Astrocyte of the cerebellum (primary cell): ENCODE results near the gene PTPRM.

ENCODE experiments used
- DNase-seq: peaks from one replicate; pipeline ENCODE4 v3.0.0-alpha.2; 2011; ENCODE audit warnings: low read depth
- H3K4me3 ChIP-seq: 2 replicates; pipeline ENCODE4 v1.5.1; 2011; ENCODE audit warnings: mild to moderate bottlenecking, low read depth, low read length, moderate library complexity
- in situ Hi-C: cut with HindIII; loops from 2 replicates; pipeline ENCODE4 v1.10.0; 2017; ENCODE audit warnings: low sequenced_read_pairs
- TF ChIP-seq, protein P1 (sequence below): IDR thresholded peaks from 2 replicates; pipeline ENCODE4 v1.5.1; 2012; ENCODE audit warnings: low read length, low read depth, moderate library complexity, mild to moderate bottlenecking; ENCODE audit errors: missing control alignments

PTPRM gene

DNA sequence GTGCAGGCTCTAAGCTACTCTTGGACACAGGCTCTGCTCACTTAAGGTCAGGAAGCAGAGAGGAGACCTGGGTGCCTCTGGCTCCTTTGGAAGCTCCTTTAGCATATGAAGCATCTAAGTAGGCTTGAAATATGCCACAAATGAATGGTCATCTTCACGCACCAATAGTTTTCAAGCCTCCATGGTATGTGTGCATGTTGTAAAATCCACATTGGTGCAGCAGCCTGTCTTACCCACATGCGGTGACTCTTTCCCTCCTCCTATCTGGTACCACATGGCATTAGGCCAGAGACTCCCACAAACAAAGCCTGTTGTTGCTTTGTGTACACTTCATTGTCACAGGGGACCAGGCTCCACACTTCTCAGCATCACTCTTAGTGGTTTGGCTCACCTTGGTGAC, 599.9 kb downstream of the PTPRM start:
- in situ Hi-C loops, result no loop called here
- H3K4me3 ChIP-seq, result no peak overlapping the region
- peak; percentile 13 for DNase-seq
- TF ChIP-seq, protein P1, sequence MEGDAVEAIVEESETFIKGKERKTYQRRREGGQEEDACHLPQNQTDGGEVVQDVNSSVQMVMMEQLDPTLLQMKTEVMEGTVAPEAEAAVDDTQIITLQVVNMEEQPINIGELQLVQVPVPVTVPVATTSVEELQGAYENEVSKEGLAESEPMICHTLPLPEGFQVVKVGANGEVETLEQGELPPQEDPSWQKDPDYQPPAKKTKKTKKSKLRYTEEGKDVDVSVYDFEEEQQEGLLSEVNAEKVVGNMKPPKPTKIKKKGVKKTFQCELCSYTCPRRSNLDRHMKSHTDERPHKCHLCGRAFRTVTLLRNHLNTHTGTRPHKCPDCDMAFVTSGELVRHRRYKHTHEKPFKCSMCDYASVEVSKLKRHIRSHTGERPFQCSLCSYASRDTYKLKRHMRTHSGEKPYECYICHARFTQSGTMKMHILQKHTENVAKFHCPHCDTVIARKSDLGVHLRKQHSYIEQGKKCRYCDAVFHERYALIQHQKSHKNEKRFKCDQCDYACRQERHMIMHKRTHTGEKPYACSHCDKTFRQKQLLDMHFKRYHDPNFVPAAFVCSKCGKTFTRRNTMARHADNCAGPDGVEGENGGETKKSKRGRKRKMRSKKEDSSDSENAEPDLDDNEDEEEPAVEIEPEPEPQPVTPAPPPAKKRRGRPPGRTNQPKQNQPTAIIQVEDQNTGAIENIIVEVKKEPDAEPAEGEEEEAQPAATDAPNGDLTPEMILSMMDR, result no peak

DNA sequence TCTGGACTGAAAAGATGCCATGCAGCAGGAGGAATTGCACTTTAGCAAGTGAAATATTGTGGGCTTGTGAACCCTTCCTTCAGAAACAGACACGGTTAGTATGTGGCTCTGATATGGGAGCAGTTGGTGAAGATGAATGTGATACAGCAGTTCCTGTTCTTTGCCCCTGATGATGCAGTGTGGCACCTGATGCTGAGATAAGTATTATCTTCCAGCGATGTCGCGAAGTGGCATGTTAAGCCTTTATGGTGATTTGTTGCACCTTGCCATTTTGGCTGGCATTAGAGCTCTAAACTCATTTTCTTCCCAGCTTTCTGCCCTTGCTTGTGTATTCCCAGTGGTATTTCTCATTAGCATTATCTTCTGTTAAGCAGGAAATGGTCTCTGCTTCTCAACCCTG, 600.6 kb downstream of the PTPRM start:
- no peak for DNase-seq
- no peak overlapping the region for H3K4me3 ChIP-seq
- TF ChIP-seq, protein P1, result no peak
- in situ Hi-C loops, result no loop called here

DNA sequence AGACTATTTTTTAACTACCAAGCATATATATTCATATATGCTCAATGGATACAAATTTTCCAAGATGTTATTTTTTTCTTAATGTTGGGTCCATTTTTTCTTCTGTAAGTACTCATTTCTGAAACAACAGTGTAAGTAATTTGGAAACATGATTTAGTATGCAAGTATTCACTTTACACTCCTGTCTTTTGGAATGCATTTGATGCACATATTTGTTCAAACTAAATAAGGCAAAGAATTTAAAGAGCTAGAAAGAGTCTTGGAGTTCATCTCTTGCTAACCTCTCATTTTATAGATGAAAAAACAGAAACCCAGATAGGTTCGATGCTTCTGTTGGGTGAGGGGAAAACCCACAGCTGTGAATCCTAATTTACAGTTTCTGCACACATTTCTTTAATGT, 602.6 kb downstream of the PTPRM start:
- TF ChIP-seq, protein P1, result no peak
- H3K4me3 ChIP-seq, result no peak overlapping the region
- in situ Hi-C loops, result no loop called here
- no peak for DNase-seq

DNA sequence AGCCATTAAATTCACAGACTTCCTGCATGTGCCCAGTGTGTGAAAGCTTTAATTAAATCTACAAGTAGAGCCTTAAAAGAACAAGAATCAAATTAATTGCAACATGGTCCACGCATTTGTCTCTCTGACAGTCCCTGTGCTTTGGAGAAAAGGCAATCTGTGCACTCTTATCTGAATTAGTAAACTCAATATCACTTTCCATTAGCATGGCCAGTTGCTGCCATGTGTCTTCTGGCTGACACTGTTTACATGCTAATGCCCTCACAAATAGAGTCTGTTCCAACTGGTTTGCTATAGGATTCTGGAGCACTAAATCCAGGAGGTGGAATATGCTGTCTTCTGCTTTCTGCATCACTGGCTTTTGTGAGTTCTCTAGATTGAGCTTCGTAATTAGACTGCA, 607.7 kb downstream of the PTPRM start:
- DNase-seq, result no peak
- TF ChIP-seq, protein P1, result no peak
- in situ Hi-C loops, result no loop called here
- H3K4me3 ChIP-seq, result no peak overlapping the region

DNA sequence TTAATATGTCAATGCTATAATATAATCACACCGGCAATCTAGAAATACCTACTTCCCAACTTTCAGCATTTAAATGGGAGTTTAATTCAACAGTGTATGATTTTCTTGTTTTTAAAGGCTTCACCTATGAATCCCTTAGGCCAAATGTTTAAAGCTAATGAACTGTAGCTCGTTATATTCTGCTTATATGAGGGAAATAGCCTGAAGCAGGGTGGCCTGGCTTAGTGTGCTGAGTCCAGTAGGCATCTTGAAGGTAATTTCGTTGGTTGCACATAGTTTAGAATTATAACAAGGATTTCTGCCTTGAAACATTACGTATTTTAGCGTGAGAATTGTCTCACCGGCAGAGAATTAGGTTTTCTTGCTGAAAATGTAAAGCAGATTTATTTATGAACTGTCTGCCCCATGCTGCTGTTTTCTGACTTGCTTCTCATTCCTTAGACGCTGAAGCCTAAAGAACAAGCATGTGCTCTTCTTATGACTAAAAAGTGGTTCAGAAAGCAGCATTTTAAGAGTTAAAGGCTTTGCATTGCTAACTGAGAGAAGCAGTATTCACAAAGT, 608.5 kb downstream of the PTPRM start:
- TF ChIP-seq, protein P1, result no peak
- in situ Hi-C loops, result no loop called here
- no peak for DNase-seq
- H3K4me3 ChIP-seq, result no peak overlapping the region

DNA sequence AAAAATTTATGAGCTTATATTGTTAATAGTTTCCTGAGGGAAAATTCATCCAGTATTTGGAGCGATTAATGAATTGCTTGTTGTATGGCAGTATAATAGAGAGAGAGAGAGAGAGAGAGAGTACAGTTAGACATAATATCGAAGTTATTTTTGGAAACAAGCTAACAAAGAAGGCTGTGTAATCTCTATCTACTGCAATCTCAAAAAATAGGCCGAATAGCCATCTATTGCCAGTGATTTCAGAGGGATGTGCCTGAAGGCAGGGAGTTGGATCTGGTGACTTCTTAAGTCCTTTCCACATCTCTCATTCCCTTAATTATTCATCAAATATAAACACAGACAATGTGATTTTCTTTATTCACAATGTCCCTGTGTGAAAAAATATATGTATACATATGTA, 609.0 kb downstream of the PTPRM start:
- TF ChIP-seq, protein P1, result no peak
- DNase-seq, result no peak
- in situ Hi-C loops, result no loop called here
- no peak overlapping the region for H3K4me3 ChIP-seq

DNA sequence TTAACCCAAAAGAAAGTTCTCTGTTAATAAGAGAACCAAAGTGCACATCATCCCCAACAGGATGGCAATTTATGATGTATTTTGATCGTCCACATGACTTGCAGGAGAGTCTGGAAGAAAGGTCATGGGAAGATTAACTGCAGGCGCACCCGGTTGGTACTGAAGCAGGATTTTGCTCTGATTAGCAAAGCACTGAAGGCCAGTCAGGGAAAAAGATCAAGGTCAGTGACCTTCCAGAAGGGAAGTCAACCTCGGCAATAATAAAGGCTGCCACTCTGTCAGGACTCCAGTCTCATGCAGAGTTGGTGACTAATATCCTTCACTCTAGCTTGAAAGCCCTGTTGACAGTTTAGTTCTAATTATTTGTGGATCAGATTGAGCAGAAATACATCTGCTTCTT, 609.4 kb downstream of the PTPRM start:
- no peak for DNase-seq
- in situ Hi-C loops, result no loop called here
- TF ChIP-seq, protein P1, result no peak
- no peak overlapping the region for H3K4me3 ChIP-seq
